Parathyroid adenoma (tissue), 2 donors: ENCODE results near the gene CAMK2G.

Experiments
- H2AFZ ChIP-seq: fragments of 300-600 bp; sonication (generic); one replicate; pipeline ENCODE4 v1.7.0; 2017; ENCODE audit warnings: antibody characterized with exemption, mild to moderate bottlenecking
- H3K27ac ChIP-seq: fragments of 300-600 bp; sonication (generic); one replicate; pipeline ENCODE4 v1.7.0; 2017
- H3K27me3 ChIP-seq: fragments of 300-600 bp; sonication (generic); one replicate; pipeline ENCODE4 v1.7.0; 2017; ENCODE audit warnings: low read length; ENCODE audit not compliant: control insufficient read depth, insufficient read depth
- H3K36me3 ChIP-seq: fragments of 300-600 bp; sonication (generic); one replicate; pipeline ENCODE4 v1.7.0; 2017; ENCODE audit warnings: low read length; ENCODE audit not compliant: control insufficient read depth, insufficient read depth
- H3K4me1 ChIP-seq: fragments of 300-600 bp; sonication (generic); one replicate; pipeline ENCODE4 v1.7.0; 2017; ENCODE audit warnings: control low read depth
- H3K4me2 ChIP-seq: fragments of 300-600 bp; sonication (generic); one replicate; pipeline ENCODE4 v1.7.0; 2017; ENCODE audit warnings: low read length
- H3K4me3 ChIP-seq: fragments of 300-600 bp; sonication (generic); one replicate; pipeline ENCODE4 v1.7.0; 2017; ENCODE audit warnings: low read depth, low read length
- H3K79me2 ChIP-seq: fragments of 300-600 bp; sonication (generic); one replicate; pipeline ENCODE4 v1.7.0; 2017; ENCODE audit warnings: control low read depth
- H3K9ac ChIP-seq: fragments of 300-600 bp; sonication (generic); one replicate; pipeline ENCODE4 v1.7.0; 2017; ENCODE audit warnings: mild to moderate bottlenecking
- H3K9me3 ChIP-seq: fragments of 300-600 bp; sonication (generic); one replicate; pipeline ENCODE4 v1.7.0; 2017; ENCODE audit warnings: low read length; ENCODE audit not compliant: control insufficient read depth
- TF ChIP-seq, protein P1 (sequence below): fragments of 300-600 bp; sonication (generic); IDR thresholded peaks from one replicate; pipeline ENCODE4 v1.7.0; 2017; ENCODE audit warnings: antibody characterized with exemption, mild to moderate bottlenecking
- donor health status: primary hyperparathyroidism.

Gene CAMK2G

DNA sequence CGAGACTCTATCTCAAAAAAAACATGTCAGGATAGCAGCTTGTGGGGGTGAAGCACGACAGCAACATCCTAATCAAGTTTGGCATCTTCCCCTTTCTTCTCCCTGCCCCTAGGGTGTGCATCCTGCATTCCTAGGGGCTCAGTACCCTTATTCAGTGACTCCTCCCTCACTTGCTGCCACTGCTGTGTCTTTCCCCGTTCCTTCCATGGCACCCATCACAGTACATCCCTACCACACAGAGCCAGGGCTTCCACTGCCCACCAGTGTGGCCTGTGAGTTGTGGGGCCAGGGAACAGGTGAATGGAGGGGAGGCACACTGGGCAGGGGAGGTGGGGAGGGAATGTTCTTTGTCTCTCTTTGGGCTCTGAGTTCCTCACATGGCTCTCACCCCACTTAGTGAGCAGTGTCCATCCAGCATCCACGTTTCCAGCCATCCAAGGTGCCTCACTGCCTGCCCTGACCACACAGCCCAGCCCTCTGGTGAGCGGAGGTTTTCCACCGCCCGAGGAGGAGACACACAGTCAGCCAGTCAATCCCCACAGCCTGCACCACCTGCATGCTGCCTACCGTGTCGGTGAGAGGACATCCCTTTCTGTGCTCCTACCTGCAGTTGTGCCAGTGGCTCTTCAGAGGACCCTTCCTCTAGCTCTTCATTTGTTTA, 74.3 kb downstream of the CAMK2G start:
- TF ChIP-seq, protein P1, sequence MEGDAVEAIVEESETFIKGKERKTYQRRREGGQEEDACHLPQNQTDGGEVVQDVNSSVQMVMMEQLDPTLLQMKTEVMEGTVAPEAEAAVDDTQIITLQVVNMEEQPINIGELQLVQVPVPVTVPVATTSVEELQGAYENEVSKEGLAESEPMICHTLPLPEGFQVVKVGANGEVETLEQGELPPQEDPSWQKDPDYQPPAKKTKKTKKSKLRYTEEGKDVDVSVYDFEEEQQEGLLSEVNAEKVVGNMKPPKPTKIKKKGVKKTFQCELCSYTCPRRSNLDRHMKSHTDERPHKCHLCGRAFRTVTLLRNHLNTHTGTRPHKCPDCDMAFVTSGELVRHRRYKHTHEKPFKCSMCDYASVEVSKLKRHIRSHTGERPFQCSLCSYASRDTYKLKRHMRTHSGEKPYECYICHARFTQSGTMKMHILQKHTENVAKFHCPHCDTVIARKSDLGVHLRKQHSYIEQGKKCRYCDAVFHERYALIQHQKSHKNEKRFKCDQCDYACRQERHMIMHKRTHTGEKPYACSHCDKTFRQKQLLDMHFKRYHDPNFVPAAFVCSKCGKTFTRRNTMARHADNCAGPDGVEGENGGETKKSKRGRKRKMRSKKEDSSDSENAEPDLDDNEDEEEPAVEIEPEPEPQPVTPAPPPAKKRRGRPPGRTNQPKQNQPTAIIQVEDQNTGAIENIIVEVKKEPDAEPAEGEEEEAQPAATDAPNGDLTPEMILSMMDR: no peak
- Histone ChIP-seq H3K27me3 (no peaks in the 10 kb centered on the region), H3K4me2 (no peak overlapping the region), H3K4me1 (no peaks in the 10 kb centered on the region), H3K4me3 (no peak overlapping the region), H3K27ac (no peak overlapping the region), H3K79me2 (no peaks in the 10 kb centered on the region), H3K36me3 (no peaks in the 10 kb centered on the region), H3K9ac (no peak overlapping the region), H3K9me3 (no peaks in the 10 kb centered on the region), H2AFZ (no peak overlapping the region)

DNA sequence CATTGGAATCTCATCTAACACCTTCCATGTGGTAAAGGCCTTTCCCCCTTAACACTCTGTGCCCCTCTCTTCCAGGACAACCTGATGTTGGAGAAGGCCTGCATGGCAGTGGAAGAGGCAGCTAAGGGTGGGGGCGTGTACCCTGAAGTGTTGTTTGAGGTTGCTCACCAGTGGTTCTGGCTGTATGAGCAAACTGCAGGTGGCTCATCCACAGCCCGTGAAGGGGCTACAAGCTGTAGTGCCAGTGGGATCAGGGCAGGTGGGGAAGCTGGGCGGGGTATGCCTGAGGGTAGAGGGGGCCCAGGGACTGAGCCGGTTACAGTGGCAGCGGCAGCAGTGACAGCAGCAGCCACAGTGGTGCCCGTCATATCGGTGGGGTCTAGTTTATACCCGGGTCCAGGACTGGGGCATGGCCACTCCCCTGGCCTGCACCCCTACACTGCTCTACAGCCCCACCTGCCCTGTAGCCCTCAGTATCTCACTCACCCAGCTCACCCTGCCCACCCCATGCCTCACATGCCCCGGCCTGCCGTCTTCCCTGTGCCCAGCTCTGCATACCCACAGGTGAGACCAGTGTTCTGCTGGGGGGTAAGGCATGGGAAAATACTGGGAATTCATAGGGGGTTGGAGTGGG, 75.3 kb downstream of the CAMK2G start:
- H3K27ac ChIP-seq: no peak overlapping the region
- H3K4me1 ChIP-seq: no peaks in the 10 kb centered on the region
- TF ChIP-seq, protein P1: no peak
- H2AFZ ChIP-seq: no peak overlapping the region
- no peaks in the 10 kb centered on the region for H3K79me2 ChIP-seq
- no peak overlapping the region for H3K4me3 ChIP-seq
- no peak overlapping the region for H3K4me2 ChIP-seq
- no peaks in the 10 kb centered on the region for H3K9me3 ChIP-seq
- H3K27me3 ChIP-seq: no peaks in the 10 kb centered on the region
- no peaks in the 10 kb centered on the region for H3K36me3 ChIP-seq
- H3K9ac ChIP-seq: no peak overlapping the region

DNA sequence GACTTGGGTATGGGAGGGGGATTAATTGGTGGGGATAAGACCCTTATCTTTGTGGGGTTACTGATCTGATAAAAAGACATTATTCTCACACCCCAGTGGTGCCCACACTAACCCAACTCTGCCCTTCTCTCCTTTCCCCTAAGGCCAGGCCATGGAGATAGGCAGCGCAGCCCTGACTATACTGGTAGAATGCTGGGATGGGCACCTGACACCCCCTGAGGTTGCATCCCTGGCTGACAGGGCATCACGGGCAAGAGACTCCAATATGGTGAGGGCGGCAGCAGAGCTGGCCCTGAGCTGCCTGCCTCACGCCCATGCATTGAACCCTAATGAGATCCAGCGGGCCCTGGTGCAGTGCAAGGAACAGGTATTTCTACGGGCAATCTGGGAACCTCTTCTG, 76.3 kb downstream of the CAMK2G start:
- no peak overlapping the region for H3K9ac ChIP-seq
- H3K27me3 ChIP-seq: no peaks in the 10 kb centered on the region
- no peak overlapping the region for H3K4me2 ChIP-seq
- no peak overlapping the region for H3K4me3 ChIP-seq
- no peak overlapping the region for H2AFZ ChIP-seq
- H3K27ac ChIP-seq: no peak overlapping the region
- TF ChIP-seq, protein P1: no peak
- no peaks in the 10 kb centered on the region for H3K9me3 ChIP-seq
- no peaks in the 10 kb centered on the region for H3K79me2 ChIP-seq
- no peaks in the 10 kb centered on the region for H3K36me3 ChIP-seq
- no peaks in the 10 kb centered on the region for H3K4me1 ChIP-seq

DNA sequence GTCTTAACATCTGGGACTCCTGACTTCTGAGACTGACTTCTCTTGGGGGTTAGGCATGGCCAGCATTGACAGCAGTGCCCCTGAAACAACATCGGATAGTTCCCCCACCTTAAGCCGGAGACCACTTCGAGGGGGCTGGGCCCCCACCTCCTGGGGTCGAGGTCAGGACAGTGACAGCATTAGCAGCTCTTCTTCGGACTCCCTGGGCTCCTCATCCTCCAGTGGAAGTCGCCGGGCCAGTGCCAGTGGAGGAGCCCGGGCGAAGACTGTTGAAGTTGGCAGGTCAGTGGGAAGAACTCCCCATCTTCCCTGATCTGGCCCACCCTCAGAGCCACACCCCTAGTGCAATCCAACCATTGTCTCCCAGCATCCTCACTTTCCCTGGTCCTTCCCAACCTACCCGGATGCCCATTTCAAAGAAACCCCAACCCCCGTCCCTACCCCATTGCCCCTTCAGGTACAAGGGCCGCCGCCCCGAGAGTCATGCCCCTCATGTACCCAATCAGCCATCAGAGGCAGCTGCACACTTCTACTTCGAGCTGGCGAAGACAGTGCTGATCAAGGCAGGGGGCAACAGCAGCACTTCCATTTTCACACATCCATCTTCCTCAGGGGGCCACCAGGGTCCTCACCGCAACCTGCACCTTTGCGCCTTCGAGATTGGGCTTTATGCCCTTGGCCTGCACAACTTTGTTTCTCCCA, 76.9 kb downstream of the CAMK2G start:
- Histone ChIP-seq H3K27ac (no peak overlapping the region), H3K27me3 (no peaks in the 10 kb centered on the region), H3K36me3 (no peaks in the 10 kb centered on the region), H3K4me3 (no peak overlapping the region), H3K9me3 (no peaks in the 10 kb centered on the region), H3K9ac (no peak overlapping the region), H3K79me2 (no peaks in the 10 kb centered on the region), H3K4me1 (no peaks in the 10 kb centered on the region), H3K4me2 (no peak overlapping the region), H2AFZ (no peak overlapping the region)
- TF ChIP-seq, protein P1: no peak
